GM18861 (cell line): ENCODE data around the gene SLC6A11.

Experiments
- ATAC-seq: cut with Tn5 transposase; IDR thresholded peaks from one replicate; pipeline ENCODE4 v1.9.1; 2021; ENCODE audit not compliant: unreplicated experiment

SLC6A11 gene

GRCh38 chr3:10837849-10838248 is 21.8 kb downstream of the SLC6A11 start:
- ATAC-seq, result no peak

- ATAC-seq, result no peak
These were observed 23.1 kb downstream of the SLC6A11 start for GRCh38 chr3:10839167-10839566.

- no peak for ATAC-seq
These were observed 25.1 kb downstream of the SLC6A11 start for GRCh38 chr3:10841100-10841499.

GRCh38 chr3:10843378-10843777 is 27.4 kb downstream of the SLC6A11 start:
- ATAC-seq, result no peak

- ATAC-seq, result no peak
These were observed 29.2 kb downstream of the SLC6A11 start for GRCh38 chr3:10845001-10845761.

- ATAC-seq, result no peak
These were observed 30.0 kb downstream of the SLC6A11 start for GRCh38 chr3:10845839-10846656.

- no peak for ATAC-seq
These were observed 30.6 kb downstream of the SLC6A11 start for GRCh38 chr3:10846657-10846975.

GRCh38 chr3:10848261-10848660 is 32.2 kb downstream of the SLC6A11 start:
- no peak for ATAC-seq

- no peak for ATAC-seq
These were observed 36.2 kb downstream of the SLC6A11 start for GRCh38 chr3:10852066-10852808.

GRCh38 chr3:10855083-10855870 is 39.2 kb downstream of the SLC6A11 start:
- ATAC-seq, result no peak

- ATAC-seq, result no peak
These were observed 40.0 kb downstream of the SLC6A11 start for GRCh38 chr3:10855871-10856662.

- no peak for ATAC-seq
These were observed 41.2 kb downstream of the SLC6A11 start for GRCh38 chr3:10857235-10857634.

- ATAC-seq, result no peak
These were observed 42.1 kb downstream of the SLC6A11 start for GRCh38 chr3:10858091-10858490.

- no peak for ATAC-seq
These were observed 51.4 kb downstream of the SLC6A11 start for GRCh38 chr3:10867384-10867783.

GRCh38 chr3:10869460-10869859 is 53.4 kb downstream of the SLC6A11 start:
- ATAC-seq, result no peak

- no peak for ATAC-seq
These were observed 54.3 kb downstream of the SLC6A11 start for GRCh38 chr3:10870296-10870695.

GRCh38 chr3:10873415-10873814 is 57.4 kb downstream of the SLC6A11 start:
- ATAC-seq, result no peak

GRCh38 chr3:10875914-10876313 is 59.9 kb downstream of the SLC6A11 start:
- ATAC-seq, result no peak

- no peak for ATAC-seq
These were observed 60.6 kb downstream of the SLC6A11 start for GRCh38 chr3:10876661-10877060.

- ATAC-seq, result no peak
These were observed 66.8 kb downstream of the SLC6A11 start for GRCh38 chr3:10882851-10883250.
